GM23248 (cell line): ENCODE results near the gene POFUT1.

Experiments
- EZH2 ChIP-seq: fragments of 200-600 bp; sonication (generic); IDR thresholded peaks from 2 replicates; pipeline ENCODE4 v1.6.1; 2018; ENCODE audit warnings: antibody characterized with exemption, mild to moderate bottlenecking; ENCODE audit not compliant: insufficient read depth, poor library complexity, severe bottlenecking
- EZH2phosphoT487 ChIP-seq: fragments of 200-600 bp; sonication (generic); IDR thresholded peaks from 2 replicates; pipeline ENCODE4 v1.6.1; 2018; ENCODE audit warnings: antibody characterized with exemption, moderate library complexity, mild to moderate bottlenecking, low read depth; ENCODE audit not compliant: insufficient read depth

DNA sequence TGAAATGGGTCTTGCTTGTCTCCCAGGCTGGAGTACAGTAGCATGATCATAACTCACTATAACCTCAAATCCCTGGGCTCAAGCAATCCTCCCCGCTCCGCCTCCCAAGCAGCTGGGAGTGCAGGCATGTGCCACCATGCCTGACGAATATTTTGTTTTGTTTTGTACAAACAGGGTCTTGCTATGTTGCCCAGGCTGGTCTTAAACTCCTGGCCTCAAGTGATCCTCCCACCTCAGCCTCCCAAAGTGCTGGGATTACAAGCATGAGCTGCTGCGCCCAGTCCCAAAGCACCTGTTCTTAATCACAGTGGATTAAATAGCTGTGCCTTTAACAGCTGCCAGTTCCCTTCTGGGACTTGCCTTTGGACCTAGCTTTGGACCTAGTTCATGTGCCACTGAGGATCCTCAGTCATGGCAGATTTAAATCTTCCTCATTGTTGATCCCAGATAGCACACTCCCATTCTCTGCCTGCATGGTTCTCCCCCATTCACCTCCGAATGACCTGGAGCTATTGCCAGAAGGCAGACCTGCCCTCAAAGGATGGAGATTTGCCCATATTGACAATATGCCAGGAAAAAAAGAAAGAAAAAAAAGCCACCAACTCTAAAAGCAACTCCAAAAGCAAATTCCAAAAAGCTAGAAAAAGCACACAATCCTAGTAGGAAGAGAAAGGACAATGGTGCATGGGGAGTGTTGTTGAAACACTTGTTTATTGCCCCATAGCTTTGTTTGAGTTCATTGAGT is 10.6 kb downstream of the POFUT1 start:
- no peak for TF ChIP-seq EZH2
- no peak for TF ChIP-seq EZH2phosphoT487
